ENCODE data around the gene KHNYN.
A peak's percentile ranks its signal among the peaks of the same experiment; 100 is the strongest.
"Not testable (repeated sequence)": the region's sequence is repeated elsewhere in the genome, so short reads cannot be mapped to it uniquely, and the experiment has no call there.

The KHNYN gene

DNA sequence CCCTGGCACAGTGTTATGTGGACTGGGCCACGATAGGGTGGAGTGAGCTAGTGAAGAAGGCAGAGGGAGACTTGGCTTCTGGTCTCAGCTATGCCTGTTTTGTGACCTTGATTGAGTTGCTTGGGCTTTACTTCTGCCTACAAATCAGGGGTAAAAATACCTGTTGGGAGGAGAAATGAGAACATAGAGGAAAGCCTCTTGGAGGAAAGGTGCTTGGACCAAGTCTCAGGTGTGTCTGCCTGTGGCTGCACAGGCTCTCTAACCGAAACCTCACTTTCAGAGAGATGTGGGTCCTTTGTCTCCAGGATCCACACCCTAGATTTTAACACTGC is 7.9 kb downstream of the KHNYN start:
- no peak for DNase-seq (ENCODE audit: low read depth)

DNA sequence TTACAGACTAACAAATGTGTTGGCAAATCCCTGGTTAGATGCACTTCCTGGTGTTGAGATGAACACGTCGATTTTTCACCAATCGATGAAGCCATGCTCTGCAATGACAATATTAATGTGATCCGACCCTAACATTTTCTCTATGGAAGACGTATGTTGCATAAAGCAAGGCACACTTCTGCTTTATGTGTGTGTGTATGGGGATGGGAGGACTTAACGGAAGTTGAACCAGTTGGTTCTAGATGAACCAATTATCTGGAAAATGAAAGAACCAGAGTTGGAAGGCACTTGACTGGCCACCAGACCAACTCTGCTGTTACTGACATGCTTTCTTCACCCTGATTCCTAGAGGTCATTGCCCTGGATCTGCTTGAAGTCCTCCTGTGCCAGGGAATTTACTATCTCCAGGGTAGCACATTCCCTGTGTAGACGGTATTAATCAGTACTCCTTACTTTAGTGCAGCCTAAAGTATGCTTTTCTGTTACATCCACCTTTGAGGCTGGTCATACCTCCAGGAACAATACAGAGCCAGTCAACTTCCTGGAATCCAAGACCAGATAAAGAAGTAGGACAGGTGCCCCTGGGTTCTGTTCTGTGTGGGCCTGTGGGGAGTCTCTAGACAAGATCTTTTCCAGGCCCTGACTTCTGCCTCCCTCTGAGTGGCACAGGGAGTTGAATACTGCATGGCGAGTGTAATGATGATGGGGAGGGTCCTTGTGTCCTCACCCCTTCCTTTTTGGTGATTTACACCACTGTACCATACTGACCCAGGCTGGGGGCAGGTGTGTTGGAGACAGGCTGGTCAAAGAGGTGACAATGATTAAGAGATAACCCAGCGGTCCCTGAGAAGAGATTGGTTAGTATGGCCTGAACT is 8.7 kb downstream of the KHNYN start:
- DNase-seq (ENCODE audit: low read depth) = no peak

DNA sequence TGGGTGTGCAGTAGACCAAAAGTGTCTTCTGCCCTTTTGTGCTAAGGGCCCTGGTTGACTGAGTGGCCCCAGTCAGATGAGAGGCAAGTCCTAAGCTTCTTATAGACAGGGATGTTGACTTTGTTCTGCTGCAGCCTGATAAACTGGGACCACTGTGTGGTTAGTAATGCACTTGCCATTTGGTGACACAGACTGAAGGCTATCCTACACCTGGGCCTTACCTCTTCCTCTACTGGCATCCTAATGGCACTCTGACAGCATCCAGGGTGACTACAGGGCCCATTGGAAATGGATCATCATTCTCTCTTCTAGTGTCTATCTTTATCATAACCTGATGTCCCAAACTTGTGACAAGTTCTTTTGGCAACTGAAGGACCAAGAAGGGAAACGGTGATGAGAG is 9.5 kb downstream of the KHNYN start:
- no peak for DNase-seq (ENCODE audit: low read depth)

DNA sequence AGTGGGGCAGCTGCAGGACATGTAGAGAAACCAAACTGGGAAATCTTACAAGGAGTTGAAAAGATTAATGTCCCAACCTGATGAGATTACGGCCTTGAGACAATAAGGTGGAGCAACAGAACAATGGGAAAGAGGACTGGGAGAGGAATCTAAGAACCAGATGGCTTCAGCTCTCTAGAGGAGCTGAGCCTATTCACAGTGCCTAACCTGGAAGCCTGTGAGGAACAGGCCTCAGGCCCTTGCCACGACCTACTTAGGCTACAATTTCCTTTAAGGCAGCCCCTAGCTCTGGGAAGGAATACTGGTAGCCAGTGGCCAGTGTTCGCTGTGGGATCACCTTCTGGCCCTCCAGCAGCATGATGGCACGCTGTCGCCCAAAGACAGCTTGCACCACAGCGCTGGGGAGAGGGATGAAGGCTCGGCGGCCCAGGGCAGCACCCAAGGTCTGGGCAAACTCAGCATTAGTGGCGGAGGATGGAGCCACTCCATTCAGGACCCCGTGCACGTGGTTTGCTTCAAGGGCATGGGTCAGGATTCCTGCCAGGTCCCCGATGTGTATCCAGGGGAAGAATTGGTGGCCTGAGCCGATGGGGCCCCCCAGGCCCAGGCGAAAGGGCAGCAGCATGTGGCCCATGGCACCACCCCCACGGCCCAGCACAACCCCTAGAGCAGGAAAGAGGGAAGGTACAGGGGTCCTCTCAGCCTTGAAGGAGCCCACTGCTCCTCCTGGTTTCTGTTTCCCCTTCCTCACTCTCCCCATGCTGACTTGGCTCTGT is 10.3 kb downstream of the KHNYN start:
- peak; percentile 14 for DNase-seq (ENCODE audit: low read depth)

DNA sequence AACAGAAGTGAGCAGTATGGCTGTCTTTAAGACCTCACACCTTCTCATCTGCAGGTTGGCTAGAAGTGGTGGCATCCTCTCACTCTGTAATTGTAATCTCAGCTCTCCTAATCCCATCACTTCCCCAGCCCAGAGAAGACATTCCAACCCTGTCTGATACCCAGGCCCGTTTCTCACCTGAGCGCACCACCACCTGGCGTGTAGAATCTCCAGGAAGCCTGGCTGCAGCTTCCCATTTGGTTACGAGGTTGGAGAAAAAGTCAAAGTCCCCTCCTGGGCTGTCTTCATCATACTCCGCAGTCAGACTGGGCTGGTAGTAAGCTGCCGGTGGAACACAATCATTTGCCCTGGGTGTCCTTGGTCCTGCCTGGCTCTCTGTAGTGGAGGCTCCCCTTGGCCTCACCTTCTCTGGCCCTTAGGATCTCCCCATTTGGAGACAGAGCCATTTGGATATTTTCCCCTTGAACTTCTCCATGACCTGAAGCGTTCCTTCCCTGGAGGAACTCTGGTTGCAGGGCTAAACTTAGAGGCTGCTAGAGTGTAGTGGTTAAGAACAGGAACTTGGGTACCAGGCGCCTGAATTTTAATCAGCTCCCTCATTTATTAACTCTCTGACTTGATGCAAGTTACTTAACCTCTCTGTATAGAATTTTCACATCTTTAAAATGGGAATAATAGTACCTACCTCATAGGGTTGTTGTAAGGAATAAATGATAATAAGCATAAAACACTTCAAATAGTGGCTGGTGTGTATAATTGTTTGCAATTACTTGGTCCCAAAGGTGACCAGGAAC is 11.0 kb downstream of the KHNYN start:
- DNase-seq (ENCODE audit: low read depth) = no peak

DNA sequence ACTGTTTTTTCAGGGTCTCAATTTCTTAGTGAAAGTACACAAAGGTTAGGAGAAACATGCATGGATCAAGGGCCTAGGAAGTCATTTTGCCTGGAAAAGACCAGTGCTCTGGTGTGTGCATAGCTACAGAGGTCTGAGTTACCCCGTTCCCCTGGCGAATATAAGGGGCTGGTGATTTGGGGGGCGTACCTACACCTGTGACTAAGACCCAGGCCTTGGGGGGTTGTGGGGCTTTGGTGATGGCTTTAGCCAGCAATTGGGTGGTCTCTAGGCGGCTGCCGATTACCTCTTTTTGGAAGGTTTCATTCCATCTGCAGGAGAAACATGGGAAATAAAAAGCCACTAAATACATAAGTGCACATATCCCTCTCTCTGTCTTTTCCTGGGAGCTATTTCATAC is 11.7 kb downstream of the KHNYN start:
- DNase-seq (ENCODE audit: low read depth) = no peak

DNA sequence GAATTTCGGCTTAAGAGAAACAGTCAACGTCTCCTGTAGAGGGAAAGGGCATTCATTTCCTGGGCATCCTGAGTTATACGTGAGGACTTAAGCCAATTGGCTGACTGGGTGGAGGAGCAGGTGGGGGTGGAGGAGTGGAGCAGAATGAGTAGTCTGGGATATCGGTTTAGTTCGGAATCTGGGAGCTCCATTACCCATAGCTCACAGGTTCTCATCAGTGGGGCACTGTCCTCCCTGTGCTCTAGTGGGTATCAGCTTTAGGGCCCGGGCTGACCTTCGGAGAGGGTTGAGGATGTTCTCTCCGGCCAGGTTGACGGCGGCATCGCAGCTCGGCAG is 12.1 kb downstream of the KHNYN start:
- DNase-seq (ENCODE audit: low read depth) = peak; percentile 55

DNA sequence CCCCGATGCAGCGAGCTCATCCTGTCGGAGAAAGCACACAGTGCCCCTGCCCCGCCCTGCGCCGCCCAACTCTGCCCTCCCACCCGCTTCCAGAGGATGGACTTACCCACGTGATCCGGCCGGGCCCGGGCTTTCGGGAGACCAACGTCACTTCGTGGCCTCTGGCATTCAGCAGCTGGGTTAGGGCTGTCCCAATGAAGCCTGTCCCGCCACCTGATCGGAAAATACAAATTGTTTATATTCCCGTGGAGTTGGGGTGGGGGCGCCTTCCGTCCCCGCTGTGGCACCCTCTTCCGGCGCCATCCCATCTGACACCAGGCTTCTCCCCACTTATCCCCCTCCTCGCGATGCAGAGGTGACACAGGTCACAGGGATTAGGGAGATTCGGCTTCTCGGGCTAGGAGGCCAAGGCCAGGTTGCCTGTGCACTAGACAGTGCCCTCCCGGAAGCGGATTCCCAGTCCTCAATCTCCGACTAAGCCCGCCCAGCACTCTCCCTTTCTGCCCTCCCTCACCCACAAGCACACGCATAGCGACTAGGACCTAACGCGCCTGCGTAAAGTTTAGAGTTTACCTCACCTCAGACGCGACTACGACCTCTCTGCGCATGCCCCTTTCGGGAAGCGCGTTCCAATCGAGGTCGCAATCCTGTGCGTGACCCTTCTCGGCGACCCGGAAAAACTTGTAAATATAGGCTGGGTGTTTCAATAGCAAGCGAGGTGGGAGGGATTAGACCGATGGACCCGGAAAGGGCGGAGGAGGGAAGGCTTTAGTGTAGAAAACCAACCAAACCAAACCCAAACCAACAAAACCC is 12.7 kb downstream of the KHNYN start, which contains the start of gene SDR39U1:
SDR39U1 (minus strand) TSS at position 537 of the 813 bp plus-strand sequence; CDS start at position 530, 7 bp downstream.
- DNase-seq (ENCODE audit: low read depth) = peak; percentile 99

DNA sequence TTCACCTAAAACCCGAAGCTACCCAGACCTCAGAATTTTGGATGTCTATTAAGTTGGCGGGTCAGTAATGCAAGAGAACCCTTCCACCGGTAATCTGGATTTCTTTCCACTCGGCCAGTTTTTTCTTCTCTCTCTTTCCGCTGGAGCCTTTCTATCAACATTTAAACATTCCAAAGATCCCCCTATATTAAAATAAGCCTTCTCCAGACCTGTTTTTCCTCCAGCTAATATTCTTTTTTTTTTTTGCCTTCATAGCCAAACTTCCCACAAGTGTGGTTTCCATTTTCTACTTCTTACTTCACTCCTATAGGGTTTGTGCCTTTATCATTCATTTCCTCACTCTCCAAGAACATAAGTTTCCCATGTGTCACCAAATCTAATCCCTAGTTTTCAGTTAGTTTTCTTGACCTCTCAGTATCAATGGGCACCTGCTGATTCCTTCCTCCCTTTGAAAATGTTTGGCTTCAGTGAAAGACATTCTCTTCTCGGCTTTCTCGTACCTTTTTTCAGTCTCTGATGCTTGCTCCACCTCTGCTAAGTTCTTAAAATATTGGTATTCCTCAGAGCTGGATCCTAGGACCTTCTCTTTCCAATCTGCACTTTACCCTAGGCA is 13.4 kb downstream of the KHNYN start:
- DNase-seq (ENCODE audit: low read depth) = peak; percentile 21

DNA sequence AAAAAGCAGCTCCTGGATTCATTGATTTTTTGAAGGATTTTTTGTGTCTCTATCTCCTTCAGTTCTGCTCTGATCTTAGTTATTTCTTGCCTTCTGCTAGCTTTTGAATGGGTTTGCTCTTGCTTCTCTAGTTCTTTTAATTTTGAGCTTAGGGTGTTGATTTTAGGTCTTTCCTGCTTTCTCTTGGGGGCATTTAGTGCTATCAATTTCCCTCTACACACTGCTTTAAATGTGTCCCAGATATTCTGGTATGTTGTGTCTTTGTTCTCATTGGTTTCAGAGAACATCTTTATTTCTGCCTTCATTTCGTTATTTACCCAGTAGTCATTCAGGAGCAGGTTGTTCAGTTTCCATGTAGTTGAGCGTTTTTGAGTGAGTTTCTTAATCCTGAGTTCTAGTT is 21.1 kb downstream of the KHNYN start:
- DNase-seq (ENCODE audit: low read depth) = not testable (repeated sequence)

DNA sequence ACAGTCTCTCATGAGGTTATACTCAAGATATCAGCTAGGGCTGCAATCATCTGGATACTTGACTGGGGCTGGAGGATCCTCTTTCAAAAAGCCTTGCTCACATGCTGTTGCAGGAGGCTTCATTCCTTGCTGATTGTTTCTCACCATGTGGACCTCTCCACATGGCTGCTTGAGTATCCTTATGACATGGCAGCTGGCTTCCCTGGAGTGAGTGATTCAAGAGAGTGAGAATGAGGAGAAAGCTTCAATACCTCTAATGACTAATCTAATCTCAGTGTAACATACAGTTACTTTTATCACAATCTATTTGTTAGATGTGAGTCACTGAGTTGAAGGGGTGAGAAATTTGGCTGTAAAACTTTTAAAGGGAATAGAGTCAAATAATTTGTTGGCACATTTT is 27.2 kb downstream of the KHNYN start:
- DNase-seq (ENCODE audit: low read depth) = peak; percentile 10

DNA sequence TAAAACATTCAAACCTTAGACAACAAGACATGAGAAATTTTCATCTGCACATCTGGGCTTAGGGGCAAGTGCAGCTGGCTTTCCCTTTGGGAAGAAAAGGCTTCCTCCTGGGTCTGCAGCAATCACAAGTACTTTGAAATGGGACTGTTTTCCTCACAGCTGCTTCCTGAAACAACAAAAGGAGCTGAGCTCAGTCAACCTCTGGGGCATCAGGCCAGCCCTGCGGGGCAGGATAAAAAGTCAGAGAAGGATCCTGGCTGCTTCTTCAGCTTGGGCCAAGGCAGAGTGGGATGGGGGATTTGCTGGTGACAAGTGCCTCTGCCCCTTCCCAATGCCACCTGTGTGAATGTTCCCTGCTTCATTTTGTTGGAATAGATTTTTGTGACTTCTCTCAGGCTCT is 29.0 kb downstream of the KHNYN start:
- DNase-seq (ENCODE audit: low read depth) = no peak

DNA sequence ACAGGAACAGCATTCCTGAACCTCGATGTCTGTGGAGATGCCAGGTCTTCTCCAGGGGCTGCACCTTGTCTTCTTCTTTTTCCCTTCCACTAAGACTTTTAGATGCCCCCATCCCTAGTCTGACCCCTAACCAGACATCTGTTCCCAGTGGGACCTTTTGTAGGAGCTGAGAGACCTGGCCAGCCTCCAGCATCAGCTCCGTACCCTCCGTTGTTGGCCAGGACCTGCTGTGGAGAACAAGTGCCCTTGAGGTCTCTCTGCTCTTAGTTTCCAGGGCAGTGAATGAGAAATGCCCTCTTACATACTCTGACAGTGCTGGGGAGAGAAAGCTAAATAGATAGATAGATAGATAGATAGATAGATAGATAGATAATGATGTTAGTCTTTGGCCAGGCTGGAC is 29.6 kb downstream of the KHNYN start:
- no peak for DNase-seq (ENCODE audit: low read depth)

DNA sequence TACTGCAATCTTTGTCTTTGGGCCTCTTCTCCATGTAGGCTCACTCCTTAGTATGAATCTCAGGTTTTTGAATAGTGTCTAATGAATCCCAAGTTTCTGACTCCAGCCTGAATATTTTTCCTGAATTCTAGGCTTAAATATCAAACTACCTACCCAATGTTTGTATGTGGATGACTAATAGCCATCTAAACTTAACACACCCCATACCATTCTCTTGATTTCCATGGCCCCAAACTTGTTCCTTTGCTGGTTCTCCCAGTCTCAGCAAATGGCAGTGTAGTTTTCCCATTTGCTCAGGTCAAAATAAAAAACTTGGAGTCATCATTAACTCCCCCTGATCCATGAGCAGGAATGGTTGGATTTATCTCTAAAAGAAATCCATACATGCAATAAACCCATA is 31.6 kb downstream of the KHNYN start:
- DNase-seq (ENCODE audit: low read depth) = no peak

DNA sequence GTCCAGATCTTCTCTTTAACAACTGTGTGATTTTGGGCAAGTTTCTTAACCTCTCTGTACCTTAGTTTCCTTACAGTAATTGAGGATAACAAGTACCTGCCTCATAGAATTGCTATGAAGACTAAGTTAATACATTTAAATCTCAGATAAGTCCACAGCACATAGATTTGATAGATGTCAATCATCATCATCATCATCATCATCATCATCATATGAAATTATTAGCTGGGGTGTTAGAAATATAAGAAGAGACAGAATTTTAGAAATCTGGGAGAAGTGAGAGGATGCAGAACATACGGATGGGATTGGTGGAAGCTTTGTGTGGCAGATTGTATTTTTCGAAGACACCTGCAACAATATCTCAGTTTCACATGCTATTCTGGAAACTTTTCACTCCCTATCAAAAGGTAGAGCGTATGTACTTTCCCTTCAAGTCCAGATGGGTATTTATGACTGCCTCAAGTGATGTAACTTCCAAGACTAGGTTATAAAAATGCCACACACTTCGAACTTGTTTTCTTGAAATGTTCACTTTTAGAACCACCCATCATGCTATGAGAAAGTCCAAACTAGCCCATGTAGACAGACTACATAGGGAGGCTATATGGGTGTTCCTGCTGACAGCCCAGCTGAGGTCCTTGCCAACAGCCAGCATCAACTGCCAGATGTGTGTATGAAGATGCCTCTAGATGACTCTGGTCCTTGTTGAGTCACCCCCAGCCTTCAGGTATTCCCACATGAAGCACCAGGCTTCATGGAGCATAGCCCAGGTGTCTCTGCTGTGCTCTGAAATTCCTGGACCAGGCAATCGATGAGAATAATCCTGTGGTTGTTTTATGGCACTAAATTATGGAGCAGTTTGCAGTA is 33.5 kb downstream of the KHNYN start:
- no peak for DNase-seq (ENCODE audit: low read depth)

DNA sequence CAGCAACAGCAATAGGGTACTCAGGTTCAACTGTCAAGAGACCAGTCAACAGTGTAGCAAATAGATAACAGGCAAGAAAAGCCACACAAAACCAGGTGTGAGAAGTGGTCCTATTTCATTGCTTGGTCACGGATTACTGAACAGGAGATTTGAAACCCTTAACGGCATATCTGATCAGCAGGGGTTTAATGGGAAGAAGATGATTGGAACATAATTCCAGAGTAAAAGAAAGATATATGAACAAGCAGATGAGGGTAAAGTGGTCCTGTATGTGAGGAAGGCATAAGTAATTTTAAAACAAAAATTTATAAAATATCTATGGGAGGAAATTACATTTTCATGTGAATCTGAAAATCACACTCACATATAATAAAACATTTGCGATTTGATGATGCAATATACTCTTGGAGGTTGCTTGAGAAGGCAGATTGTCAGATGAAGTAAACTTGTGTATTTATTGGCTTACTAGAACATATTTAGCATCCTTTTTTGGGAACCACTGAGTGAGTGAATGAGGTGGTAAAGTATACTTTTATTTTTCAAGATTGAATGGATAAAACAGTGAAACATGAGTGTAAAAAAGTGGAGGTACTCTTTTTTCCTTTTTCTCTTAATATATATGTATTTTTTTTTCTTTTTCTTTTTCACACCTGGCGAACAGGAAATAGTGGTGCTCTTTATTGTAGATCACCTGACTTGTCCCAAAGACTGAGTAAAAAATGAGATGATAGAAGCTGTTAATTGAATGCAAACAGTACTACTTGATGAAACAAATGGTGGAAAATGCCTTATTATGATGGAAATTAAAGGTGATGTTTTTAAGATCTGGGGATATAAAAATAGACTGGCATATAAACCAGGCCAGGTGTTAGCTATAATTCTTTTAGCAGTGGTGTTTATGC is 34.4 kb downstream of the KHNYN start:
- DNase-seq (ENCODE audit: low read depth) = no peak

DNA sequence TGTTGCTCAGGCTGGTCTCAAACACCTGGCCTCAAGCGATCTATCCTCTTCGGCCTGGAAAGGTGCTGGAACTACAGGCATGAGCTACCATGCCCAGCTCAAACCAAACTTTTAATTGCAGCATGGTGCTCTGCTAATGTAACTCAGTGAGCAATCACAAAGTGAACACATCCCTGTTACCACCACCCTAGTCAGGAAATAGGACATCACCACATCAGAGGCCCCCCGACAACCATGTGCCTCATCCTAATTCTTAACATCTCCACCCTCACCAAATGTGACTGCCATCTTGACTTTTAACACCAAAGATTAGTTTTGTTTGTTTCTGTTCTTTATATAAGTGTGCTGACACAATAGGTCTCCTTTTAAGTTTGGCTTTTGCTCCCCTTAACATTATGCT is 35.6 kb downstream of the KHNYN start:
- no peak for DNase-seq (ENCODE audit: low read depth)

DNA sequence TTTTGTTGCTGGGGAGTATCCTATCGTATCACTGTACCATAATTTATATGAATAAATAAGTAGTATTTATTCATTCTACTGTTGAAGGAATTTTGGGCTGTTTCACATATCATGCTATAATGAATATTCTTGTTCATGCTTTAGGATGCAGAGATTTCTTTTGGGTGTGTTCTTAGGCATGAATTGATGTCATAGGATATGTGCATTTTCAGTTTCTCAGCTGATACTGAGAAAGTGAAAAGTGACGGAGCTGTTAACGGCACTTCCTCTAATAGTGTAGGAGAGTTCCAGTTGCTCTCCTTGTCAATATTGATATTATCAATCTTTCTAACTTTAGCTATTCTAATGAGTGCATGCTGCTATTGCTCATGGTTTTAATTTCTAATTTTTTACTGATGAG is 36.1 kb downstream of the KHNYN start:
- DNase-seq (ENCODE audit: low read depth) = no peak

DNA sequence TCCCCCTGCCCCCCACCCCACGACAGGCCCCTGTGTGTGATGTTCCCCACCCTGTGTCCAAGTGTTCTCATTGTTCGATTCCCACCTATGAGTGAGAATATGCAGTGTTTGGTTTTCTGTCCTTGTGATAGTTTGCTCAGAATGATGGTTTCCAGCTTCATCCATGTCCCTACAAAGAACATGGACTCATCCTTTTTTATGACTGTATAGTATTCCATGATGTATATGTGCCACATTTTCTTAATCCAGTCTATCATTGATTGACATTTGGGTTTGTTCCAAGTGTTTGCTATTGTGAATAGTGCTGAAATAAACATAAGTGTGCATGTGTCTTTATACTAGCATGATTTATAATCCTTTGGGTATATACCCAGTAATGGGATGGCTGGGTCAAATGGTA is 40.7 kb downstream of the KHNYN start:
- DNase-seq (ENCODE audit: low read depth) = not testable (repeated sequence)

Data from amniotic epithelial cell (primary cell).